CD14-positive monocyte (primary cell): ENCODE measurements around the gene CCR4. TPM values are rescaled to one million over a fixed set of nuclear protein-coding genes. Genes with fewer than 3 reads are reported as not detected.

Experiments used
- DNase-seq, 3 donors: peaks; one replicate each; pipeline ENCODE4 v3.0.0-alpha.2; 2011 to 2022
- H2AFZ ChIP-seq: 2 replicates; pipeline ENCODE4 v1.6.0; 2012; ENCODE audit warnings: mild to moderate bottlenecking, low read depth, low read length, inconsistent platforms; ENCODE audit not compliant: insufficient read depth, poor library complexity, severe bottlenecking
- H3K27ac ChIP-seq, 2 donors: 1 replicate in 1 of 2; 2 replicates in 1 of 2; pipeline ENCODE4 v1.5.1; 2012 to 2013; ENCODE audit warnings: low read length in 2 of 2, control low read depth in 1 of 2, inconsistent platforms in 1 of 2, low read depth in 1 of 2, mild to moderate bottlenecking in 1 of 2
- H3K27me3 ChIP-seq, 2 donors: one replicate each; pipeline versions ENCODE4 v1.6.0 to v1.6.1; 2011 to 2013; ENCODE audit warnings: low read length in 2 of 2; ENCODE audit not compliant: control insufficient read depth in 2 of 2, insufficient read depth in 2 of 2
- H3K36me3 ChIP-seq, 2 donors: replicated peaks in 1 of 2; 1 replicate in 1 of 2; 2 replicates in 1 of 2; pipeline versions ENCODE4 v1.5.1 to v1.6.1; 2012 to 2013; ENCODE audit warnings: low read length in 2 of 2, control low read depth in 1 of 2, inconsistent platforms in 1 of 2, mild to moderate bottlenecking in 1 of 2; ENCODE audit not compliant: insufficient read depth in 2 of 2, control insufficient read depth in 1 of 2
- H3K4me1 ChIP-seq, 2 donors: 1 replicate in 1 of 2; 2 replicates in 1 of 2; pipeline versions ENCODE4 v1.5.1 to v1.6.1; 2012 to 2013; ENCODE audit warnings: low read length in 2 of 2, control low read depth in 1 of 2, inconsistent platforms in 1 of 2, mild to moderate bottlenecking in 1 of 2, moderate library complexity in 1 of 2; ENCODE audit not compliant: insufficient read depth in 2 of 2, control insufficient read depth in 1 of 2
- H3K4me2 ChIP-seq: replicated peaks from 2 replicates; pipeline ENCODE3; 2012; ENCODE audit warnings: low read length, moderate library complexity, mild to moderate bottlenecking; ENCODE audit not compliant: poor library complexity, severe bottlenecking; ENCODE audit errors: extremely low read depth
- H3K4me3 ChIP-seq, 3 experiments: fragments of 200-600 bp in 1 of 3; sonication (generic) in 1 of 3; replicated peaks in 1 of 3; 1 replicate in 2 of 3; 2 replicates in 1 of 3; pipeline ENCODE4 v1.5.1; 2011 to 2013; ENCODE audit warnings: low read length in 3 of 3, mild to moderate bottlenecking in 3 of 3, control low read depth in 2 of 3, low read depth in 2 of 3, inconsistent platforms in 1 of 3, moderate library complexity in 1 of 3
- H3K79me2 ChIP-seq: 2 replicates; pipeline ENCODE4 v1.6.0; 2012; ENCODE audit warnings: mild to moderate bottlenecking, control low read depth, inconsistent platforms, low read length, moderate library complexity; ENCODE audit not compliant: insufficient read depth
- H3K9ac ChIP-seq: 2 replicates; pipeline ENCODE4 v1.6.0; 2017; ENCODE audit warnings: low read length, mild to moderate bottlenecking; ENCODE audit not compliant: insufficient read depth, poor library complexity, severe bottlenecking
- H3K9me3 ChIP-seq, 2 donors: replicated peaks in 1 of 2; 1 replicate in 1 of 2; 2 replicates in 1 of 2; pipeline versions ENCODE4 v1.5.1 to v1.6.1; 2012 to 2013; ENCODE audit warnings: low read length in 2 of 2, control low read depth in 1 of 2; ENCODE audit not compliant: control insufficient read depth in 1 of 2, insufficient read depth in 1 of 2
- H4K20me1 ChIP-seq: 2 replicates; pipeline ENCODE4 v1.6.0; 2012; ENCODE audit warnings: mild to moderate bottlenecking, low read length, control low read depth, moderate library complexity; ENCODE audit not compliant: insufficient read depth
- H3K27ac Mint-ChIP-seq, 7 donors: one replicate each; pipeline ENCODE4 v1.8.0; 2020; ENCODE audit warnings: mild to moderate bottlenecking in 7 of 7, mixed read lengths in 7 of 7, moderate library complexity in 6 of 7, inconsistent platforms in 2 of 7
- H3K27me3 Mint-ChIP-seq, 3 donors: one replicate each; pipeline ENCODE4 v1.8.0; 2021 to 2022; ENCODE audit warnings: low read depth in 3 of 3, mild to moderate bottlenecking in 3 of 3, mixed read lengths in 3 of 3, moderate library complexity in 3 of 3, inconsistent platforms in 1 of 3
- H3K36me3 Mint-ChIP-seq, 2 donors: one replicate each; pipeline ENCODE4 v1.8.0; 2020; ENCODE audit warnings: mixed read lengths in 2 of 2, inconsistent platforms in 1 of 2, mild to moderate bottlenecking in 1 of 2
- H3K4me1 Mint-ChIP-seq: one replicate; pipeline ENCODE4 v1.8.0; 2020; ENCODE audit warnings: mild to moderate bottlenecking, mixed read lengths
- H3K4me3 Mint-ChIP-seq, 2 donors: one replicate each; pipeline ENCODE4 v1.8.0; 2020; ENCODE audit warnings: mild to moderate bottlenecking in 2 of 2, mixed read lengths in 2 of 2, moderate library complexity in 1 of 2
- H3K9me3 Mint-ChIP-seq, 7 donors: one replicate each; pipeline ENCODE4 v1.8.0; 2020 to 2022; ENCODE audit warnings: mixed read lengths in 7 of 7, mild to moderate bottlenecking in 6 of 7, moderate library complexity in 6 of 7, inconsistent platforms in 2 of 7
- WGBS: methylation state at CpG from one replicate; pipeline ENCODE4 v1.1.5; 2013; ENCODE audit warnings: missing lambda C conversion rate; ENCODE audit not compliant: insufficient coverage; 5-methylcytosine and 5-hydroxymethylcytosine counted together
- intact Hi-C, 2 donors: fragments of 100-400 bp; cut with micrococcal nuclease; formaldehyde crosslinking; loops; one replicate each; pipeline versions ENCODE4 v1.15.0 to v1.15.1; 2023
- polyA plus RNA-seq, 3 donors: library from polyadenylated mRNA; depleted of rRNA in 1 of 3; unstranded in 2 of 3; stranded (reverse) in 1 of 3; fragments of 300-500 nt in 2 of 3; fragments of >200 nt in 1 of 3; fragmentation: Illumina TruSeq in 2 of 3; gene quantifications; 1 replicate in 2 of 3; 2 replicates in 1 of 3; pipeline ENCODE4 v1.2.3, GENCODE V29; 2012 to 2021
- TF ChIP-seq, protein P1 (sequence below): fragments of 200-600 bp; IDR thresholded peaks from one replicate; pipeline ENCODE4 v1.8.0; 2022; ENCODE audit warnings: antibody characterized with exemption, mild to moderate bottlenecking

CCR4 gene
- polyA plus RNA-seq, 3 donors, result 0.04 TPM; not detected in 2

DNA sequence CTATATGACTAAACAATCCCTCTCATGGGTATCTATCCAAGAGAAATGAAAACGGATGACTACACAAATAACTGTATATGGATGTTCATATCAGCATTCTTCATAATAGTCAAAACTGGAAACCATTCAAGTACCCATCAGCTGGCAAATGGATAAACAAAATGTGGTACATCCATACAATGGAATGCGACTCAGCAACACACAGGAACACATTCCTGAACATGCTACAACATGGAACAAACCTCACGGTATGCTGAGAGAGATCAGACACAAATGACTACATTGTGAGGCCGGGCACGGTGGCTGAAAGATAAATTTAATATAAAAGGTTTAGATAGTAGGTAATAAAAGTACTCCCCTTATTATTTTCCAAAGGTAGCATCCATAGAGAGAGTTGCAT lies 42.6 kb downstream of the CCR4 start:
- intact Hi-C loops, result no loop called here
- no peak overlapping the region for H3K4me3 ChIP-seq

DNA sequence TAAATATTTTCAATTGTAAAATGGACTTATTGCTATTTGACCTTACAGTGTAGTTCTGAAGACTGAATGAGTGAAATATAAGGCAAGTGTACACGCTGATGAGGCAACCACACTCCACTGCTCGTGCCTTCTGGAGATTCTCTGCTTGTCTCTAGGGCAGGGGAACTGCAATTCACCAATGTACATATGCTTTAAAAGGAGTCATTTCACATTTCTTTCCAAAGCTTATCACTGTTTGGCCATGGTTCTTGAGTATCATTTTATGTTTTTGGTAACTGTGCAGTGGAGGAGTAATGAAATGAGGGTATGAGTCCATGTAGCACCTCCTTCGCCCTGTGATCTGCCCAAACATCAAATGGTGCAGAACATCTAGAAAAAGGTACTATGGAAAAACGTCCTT lies 43.7 kb downstream of the CCR4 start:
- no peaks in the 10 kb centered on the region for H3K4me1 ChIP-seq
- no peak for DNase-seq
- peaks cover 4% of the 10 kb centered on the region for H3K4me1 Mint-ChIP-seq
- H3K27ac Mint-ChIP-seq, result no peak overlapping the region
- WGBS, result 100% methylated on average over 3 of the region's 4 CpGs
- no peak overlapping the region for H3K4me3 Mint-ChIP-seq
- no peaks in the 10 kb centered on the region for H3K9me3 Mint-ChIP-seq
- no peak overlapping the region for H3K9ac ChIP-seq
- H3K79me2 ChIP-seq, result no peaks in the 10 kb centered on the region
- H3K27me3 Mint-ChIP-seq, result peaks cover 0 to under 1% (median 0%) of the 10 kb centered on the region in 3 donors
- no peak overlapping the region for H3K4me3 ChIP-seq
- no peaks in the 10 kb centered on the region for H4K20me1 ChIP-seq
- intact Hi-C loops, result no loop called here
- no peak overlapping the region for H2AFZ ChIP-seq
- H3K36me3 Mint-ChIP-seq, result peaks cover 46 to 53% of the 10 kb centered on the region in 2 donors
- no peak overlapping the region for H3K4me2 ChIP-seq
- no peak overlapping the region for H3K27ac ChIP-seq
- TF ChIP-seq, protein P1, sequence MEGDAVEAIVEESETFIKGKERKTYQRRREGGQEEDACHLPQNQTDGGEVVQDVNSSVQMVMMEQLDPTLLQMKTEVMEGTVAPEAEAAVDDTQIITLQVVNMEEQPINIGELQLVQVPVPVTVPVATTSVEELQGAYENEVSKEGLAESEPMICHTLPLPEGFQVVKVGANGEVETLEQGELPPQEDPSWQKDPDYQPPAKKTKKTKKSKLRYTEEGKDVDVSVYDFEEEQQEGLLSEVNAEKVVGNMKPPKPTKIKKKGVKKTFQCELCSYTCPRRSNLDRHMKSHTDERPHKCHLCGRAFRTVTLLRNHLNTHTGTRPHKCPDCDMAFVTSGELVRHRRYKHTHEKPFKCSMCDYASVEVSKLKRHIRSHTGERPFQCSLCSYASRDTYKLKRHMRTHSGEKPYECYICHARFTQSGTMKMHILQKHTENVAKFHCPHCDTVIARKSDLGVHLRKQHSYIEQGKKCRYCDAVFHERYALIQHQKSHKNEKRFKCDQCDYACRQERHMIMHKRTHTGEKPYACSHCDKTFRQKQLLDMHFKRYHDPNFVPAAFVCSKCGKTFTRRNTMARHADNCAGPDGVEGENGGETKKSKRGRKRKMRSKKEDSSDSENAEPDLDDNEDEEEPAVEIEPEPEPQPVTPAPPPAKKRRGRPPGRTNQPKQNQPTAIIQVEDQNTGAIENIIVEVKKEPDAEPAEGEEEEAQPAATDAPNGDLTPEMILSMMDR, result no peak
- peaks cover 32 to 51% of the 10 kb centered on the region in 2 donors for H3K36me3 ChIP-seq
- no peaks in the 10 kb centered on the region for H3K9me3 ChIP-seq
- no peaks in the 10 kb centered on the region for H3K27me3 ChIP-seq

More for the DNA sequence above, 42.6 kb downstream of the CCR4 start:
- H3K4me1 ChIP-seq, result no peaks in the 10 kb centered on the region
- no CpG with 5 or more reads among the region's 5 CpGs for WGBS
- H3K9me3 ChIP-seq, result no peaks in the 10 kb centered on the region
- no peak overlapping the region for H2AFZ ChIP-seq
- peaks cover 0 to 1% (median 0%) of the 10 kb centered on the region in 3 donors for H3K27me3 Mint-ChIP-seq
- peaks cover 28 to 40% of the 10 kb centered on the region in 2 donors for H3K36me3 ChIP-seq
- no peak overlapping the region for H3K27ac Mint-ChIP-seq
- H3K36me3 Mint-ChIP-seq, result peaks cover 36 to 42% of the 10 kb centered on the region in 2 donors
- no peak for DNase-seq
- H4K20me1 ChIP-seq, result no peaks in the 10 kb centered on the region
- no peak overlapping the region for H3K4me3 Mint-ChIP-seq
- TF ChIP-seq, protein P1, result no peak
- H3K9me3 Mint-ChIP-seq, result peaks cover 0 to 2% (median 0%) of the 10 kb centered on the region in 7 donors
- no peak overlapping the region for H3K27ac ChIP-seq
- peaks cover 4% of the 10 kb centered on the region for H3K4me1 Mint-ChIP-seq
- no peak overlapping the region for H3K4me2 ChIP-seq
- no peak overlapping the region for H3K9ac ChIP-seq
- H3K27me3 ChIP-seq, result no peaks in the 10 kb centered on the region
- H3K79me2 ChIP-seq, result no peaks in the 10 kb centered on the region
